A673 (cell line): ENCODE results near the gene SLC24A4. TPM values are rescaled to one million over a fixed set of nuclear protein-coding genes. Genes with fewer than 3 reads are reported as not detected.

Experiments
- BruUV-seq: library from RNA; stranded (reverse); fragments of 400-500 nt; replicated peaks from 2 replicates; lab custom pipeline; 2021; lab: Mats Ljungman, UMichigan
- CTCF ChIA-PET: fragments of 300-600 bp; sonication (Branson Sonifier 250); formaldehyde crosslinking; loops from one replicate; lab custom pipeline; 2022; ENCODE audit warnings: antibody characterized with exemption; lab: Charles Lee
- POLR2A ChIA-PET: fragments of 300-600 bp; sonication (Branson Sonifier 250); formaldehyde crosslinking; loops from one replicate; lab custom pipeline; 2022; ENCODE audit warnings: antibody characterized with exemption; ENCODE audit not compliant: low non-redundant PET; lab: Charles Lee
- DNase-seq: peaks from one replicate; pipeline ENCODE4 v3.0.0-alpha.2; 2015; ENCODE audit warnings: low spot score
- H3K27ac ChIP-seq: fragments of 200-600 bp; sonication (generic); 2 replicates; pipeline ENCODE4 v1.5.1; 2016; ENCODE audit warnings: mixed run types, low read depth, mild to moderate bottlenecking, mixed read lengths, antibody characterized with exemption, low read length; ENCODE audit not compliant: poor library complexity, severe bottlenecking
- H3K27me3 ChIP-seq: fragments of 200-600 bp; sonication (generic); replicated peaks from 2 replicates; pipeline ENCODE4 v1.6.1; 2017; ENCODE audit warnings: mixed run types, low read depth, mild to moderate bottlenecking, mixed read lengths, antibody characterized with exemption, low read length; ENCODE audit not compliant: insufficient read depth, poor library complexity
- H3K36me3 ChIP-seq: fragments of 200-600 bp; sonication (generic); 2 replicates; pipeline ENCODE4 v1.6.1; 2016; ENCODE audit warnings: mixed run types, mild to moderate bottlenecking, mixed read lengths, antibody characterized with exemption, low read length; ENCODE audit not compliant: insufficient read depth, poor library complexity, severe bottlenecking
- H3K4me1 ChIP-seq: fragments of 200-600 bp; sonication (generic); 2 replicates; pipeline ENCODE4 v1.6.1; 2017; ENCODE audit warnings: mixed run types, mild to moderate bottlenecking, mixed read lengths, antibody characterized with exemption, low read length; ENCODE audit not compliant: insufficient read depth, poor library complexity, severe bottlenecking
- H3K4me3 ChIP-seq: fragments of 200-600 bp; sonication (generic); 2 replicates; pipeline ENCODE4 v1.5.1; 2016; ENCODE audit warnings: low read depth, mixed run types, mild to moderate bottlenecking, mixed read lengths, low read length; ENCODE audit not compliant: poor library complexity, severe bottlenecking
- H3K9me3 ChIP-seq: fragments of 200-600 bp; sonication (generic); 2 replicates; pipeline ENCODE4 v1.6.1; 2016; ENCODE audit warnings: mixed run types, low read depth, mild to moderate bottlenecking, mixed read lengths, antibody characterized with exemption, low read length; ENCODE audit not compliant: poor library complexity, severe bottlenecking
- EZH2 ChIP-seq: fragments of 200-600 bp; sonication (generic); IDR thresholded peaks from 2 replicates; pipeline ENCODE4 v1.6.1; 2017; ENCODE audit warnings: borderline replicate concordance, low read depth, mild to moderate bottlenecking, mixed read lengths, antibody characterized with exemption, low read length; ENCODE audit not compliant: poor library complexity, severe bottlenecking
- intact Hi-C: fragments of 100-400 bp; cut with micrococcal nuclease; formaldehyde crosslinking; loops from one replicate; pipeline ENCODE4 v1.10.0; 2022; ENCODE audit not compliant: unreplicated experiment
- total RNA-seq: library from RNA; stranded (reverse); gene quantifications from 2 replicates; pipeline ENCODE4 v1.2.3, GENCODE V29; 2021
- TF ChIP-seq, protein P1 (sequence below): fragments of 300-800, 200-600 bp; sonication (generic); conservative IDR thresholded peaks from 2 replicates; pipeline ENCODE4 v1.5.1; 2017; ENCODE audit warnings: low read depth, mild to moderate bottlenecking, antibody characterized with exemption, low read length, moderate library complexity, mixed read lengths

Gene SLC24A4
- total RNA-seq, 1 experiment from 2014 or later = 0.15 TPM

DNA sequence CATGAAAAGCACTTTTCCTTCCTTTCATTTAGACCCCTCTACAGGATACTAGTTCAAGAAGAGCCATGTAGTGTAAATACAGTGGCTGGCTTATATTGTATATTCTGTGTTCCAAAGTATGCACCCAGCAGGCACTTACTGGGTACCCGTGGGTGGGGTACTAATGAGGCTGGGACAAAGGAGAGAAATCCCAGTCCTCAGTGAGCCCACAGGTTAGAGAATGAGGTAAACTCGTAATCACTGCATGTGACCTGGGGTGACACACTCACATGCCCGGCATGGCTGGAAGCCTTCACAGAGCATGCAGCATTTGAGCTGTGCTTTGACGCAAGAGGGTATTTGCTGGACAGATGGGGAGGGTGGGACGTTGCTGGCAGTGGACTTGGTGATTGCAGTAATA, 17.1 kb downstream of the SLC24A4 start:
- CTCF ChIA-PET = no interaction called here

DNA sequence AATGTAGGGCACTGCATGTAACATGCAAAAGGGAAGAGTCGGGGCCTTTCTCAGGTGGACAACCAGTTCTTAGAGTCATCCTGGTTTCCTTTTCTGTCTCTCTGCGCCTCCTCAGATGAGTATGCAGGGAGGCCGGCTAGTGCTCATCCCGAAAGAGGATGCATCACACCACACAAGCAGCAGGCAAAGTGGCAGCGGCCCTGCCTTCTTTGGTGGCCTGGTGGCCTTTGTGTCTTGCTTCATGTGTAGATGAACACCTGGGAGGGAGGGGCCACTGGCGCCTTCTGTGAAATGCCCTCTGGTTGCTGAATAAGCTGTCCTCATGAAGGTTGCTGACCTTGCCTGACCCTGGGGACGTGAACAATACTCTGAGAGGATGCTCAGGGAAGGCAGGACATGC, 18.0 kb downstream of the SLC24A4 start:
- H3K27ac ChIP-seq = no peak overlapping the region
- no peaks in the 10 kb centered on the region for H3K36me3 ChIP-seq
- intact Hi-C loops = no loop called here
- H3K27me3 ChIP-seq = peaks cover 8% of the 10 kb centered on the region
- no peak overlapping the region for H3K4me3 ChIP-seq
- no peak for DNase-seq
- ChIA-PET POLR2A (no interaction called here), CTCF (no interaction called here)
- no TSS peak for BruUV-seq
- H3K9me3 ChIP-seq = no peaks in the 10 kb centered on the region
- no peak for TF ChIP-seq EZH2
- TF ChIP-seq, protein P1, sequence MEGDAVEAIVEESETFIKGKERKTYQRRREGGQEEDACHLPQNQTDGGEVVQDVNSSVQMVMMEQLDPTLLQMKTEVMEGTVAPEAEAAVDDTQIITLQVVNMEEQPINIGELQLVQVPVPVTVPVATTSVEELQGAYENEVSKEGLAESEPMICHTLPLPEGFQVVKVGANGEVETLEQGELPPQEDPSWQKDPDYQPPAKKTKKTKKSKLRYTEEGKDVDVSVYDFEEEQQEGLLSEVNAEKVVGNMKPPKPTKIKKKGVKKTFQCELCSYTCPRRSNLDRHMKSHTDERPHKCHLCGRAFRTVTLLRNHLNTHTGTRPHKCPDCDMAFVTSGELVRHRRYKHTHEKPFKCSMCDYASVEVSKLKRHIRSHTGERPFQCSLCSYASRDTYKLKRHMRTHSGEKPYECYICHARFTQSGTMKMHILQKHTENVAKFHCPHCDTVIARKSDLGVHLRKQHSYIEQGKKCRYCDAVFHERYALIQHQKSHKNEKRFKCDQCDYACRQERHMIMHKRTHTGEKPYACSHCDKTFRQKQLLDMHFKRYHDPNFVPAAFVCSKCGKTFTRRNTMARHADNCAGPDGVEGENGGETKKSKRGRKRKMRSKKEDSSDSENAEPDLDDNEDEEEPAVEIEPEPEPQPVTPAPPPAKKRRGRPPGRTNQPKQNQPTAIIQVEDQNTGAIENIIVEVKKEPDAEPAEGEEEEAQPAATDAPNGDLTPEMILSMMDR = no peak
- no peaks in the 10 kb centered on the region for H3K4me1 ChIP-seq

More for the DNA sequence above, 17.1 kb downstream of the SLC24A4 start:
- intact Hi-C loops = no loop called here
- TF ChIP-seq, protein P1 = no peak
- TF ChIP-seq EZH2 = no peak
- H3K4me3 ChIP-seq = no peak overlapping the region
- no peaks in the 10 kb centered on the region for H3K9me3 ChIP-seq
- no peaks in the 10 kb centered on the region for H3K4me1 ChIP-seq
- BruUV-seq = no TSS peak
- H3K27ac ChIP-seq = no peak overlapping the region
- H3K27me3 ChIP-seq = peaks cover 8% of the 10 kb centered on the region
- POLR2A ChIA-PET = no interaction called here
- no peaks in the 10 kb centered on the region for H3K36me3 ChIP-seq
- no peak for DNase-seq

DNA sequence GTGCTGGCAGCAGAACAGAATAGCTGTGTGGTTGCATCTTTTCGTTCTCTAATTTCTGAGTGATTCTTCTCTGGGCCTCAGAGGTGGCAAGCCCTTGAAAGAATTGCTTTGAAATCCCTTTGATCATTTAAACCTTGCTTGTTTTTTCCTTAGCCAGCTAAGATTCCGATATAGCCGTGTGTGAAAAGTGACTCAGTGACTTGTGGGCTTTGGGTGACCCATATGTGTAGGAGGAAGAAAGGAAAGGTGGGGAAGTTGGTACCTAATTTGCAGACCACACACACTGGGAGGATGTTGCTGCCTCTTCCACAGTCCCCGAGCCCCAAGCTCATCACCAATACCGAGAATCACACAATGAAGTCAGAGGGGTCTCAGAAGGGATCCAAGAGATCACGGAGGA, 18.8 kb downstream of the SLC24A4 start:
- POLR2A ChIA-PET = no interaction called here
- DNase-seq = no peak
- H3K4me1 ChIP-seq = no peaks in the 10 kb centered on the region
- no peaks in the 10 kb centered on the region for H3K36me3 ChIP-seq
- H3K9me3 ChIP-seq = no peaks in the 10 kb centered on the region
- peaks cover 8% of the 10 kb centered on the region for H3K27me3 ChIP-seq
- CTCF ChIA-PET = no interaction called here
- intact Hi-C loops = no loop called here
- no peak overlapping the region for H3K27ac ChIP-seq
- no TSS peak for BruUV-seq
- TF ChIP-seq, protein P1 = no peak
- TF ChIP-seq EZH2 = no peak
- H3K4me3 ChIP-seq = no peak overlapping the region
